HL-60 (cell line): ENCODE results near the gene RELL1.

Experiments
- DNase-seq, 2 experiments: peaks; one replicate each; pipeline ENCODE4 v3.0.0-alpha.2; 2010 to 2020; ENCODE audit warnings: low read depth in 1 of 2, low spot score in 1 of 2
- H3K27ac ChIP-seq: fragments of 250-450 bp; sonication (Bioruptor Pico); replicated peaks from 2 replicates; pipeline ENCODE4 v1.5.1; 2020; ENCODE audit warnings: mild to moderate bottlenecking, moderate library complexity
- H3K27me3 ChIP-seq: fragments of 250-450 bp; sonication (Bioruptor Pico); 2 replicates; pipeline ENCODE4 v1.5.1; 2021; ENCODE audit warnings: mild to moderate bottlenecking, moderate library complexity; ENCODE audit not compliant: insufficient read depth, poor library complexity, severe bottlenecking
- H3K4me3 ChIP-seq: replicated peaks from 2 replicates; pipeline ENCODE4 v1.5.1; 2011; ENCODE audit warnings: mild to moderate bottlenecking, control low read depth, low read length; ENCODE audit not compliant: insufficient read depth
- CTCF ChIP-seq: IDR thresholded peaks from one replicate; pipeline ENCODE4 v1.5.1; 2011; ENCODE audit warnings: low read length, control low read depth, inconsistent platforms; ENCODE audit not compliant: insufficient read depth
- GABPA ChIP-seq: IDR thresholded peaks from 2 replicates; pipeline ENCODE4 v1.6.1; 2012; ENCODE audit warnings: low read depth
- POLR2AphosphoS5 ChIP-seq: IDR thresholded peaks from 2 replicates; pipeline ENCODE4 v1.6.1; 2012; ENCODE audit warnings: low read depth
- REST ChIP-seq: IDR thresholded peaks from 2 replicates; pipeline ENCODE4 v1.6.1; 2012; ENCODE audit warnings: low read depth; ENCODE audit not compliant: insufficient replicate concordance
- SPI1 ChIP-seq: IDR thresholded peaks from 2 replicates; pipeline ENCODE4 v1.6.1; 2012; ENCODE audit warnings: low read depth, mild to moderate bottlenecking, borderline replicate concordance

Gene RELL1

GRCh38 chr4:37595875-37596680 lies 90.1 kb downstream of the RELL1 start:
- Histone ChIP-seq H3K27me3 (no peaks in the 10 kb centered on the region), H3K27ac (no peak overlapping the region), H3K4me3 (no peak overlapping the region)
- TF ChIP-seq CTCF (no peak), REST (no peak), GABPA (no peak), POLR2AphosphoS5 (no peak), SPI1 (no peak)
- DNase-seq = no peak

GRCh38 chr4:37594099-37594498 lies 92.1 kb downstream of the RELL1 start:
- Histone ChIP-seq H3K4me3 (no peak overlapping the region), H3K27ac (no peak overlapping the region), H3K27me3 (no peaks in the 10 kb centered on the region)
- DNase-seq = no peak
- TF ChIP-seq CTCF (no peak), SPI1 (no peak), GABPA (no peak), POLR2AphosphoS5 (no peak), REST (no peak)

- Histone ChIP-seq H3K27ac (no peak overlapping the region), H3K27me3 (no peaks in the 10 kb centered on the region), H3K4me3 (no peak overlapping the region)
- DNase-seq = no peak
- TF ChIP-seq POLR2AphosphoS5 = no peak
- TF ChIP-seq GABPA = no peak
- TF ChIP-seq SPI1 = no peak
- no peak for TF ChIP-seq REST
- no peak for TF ChIP-seq CTCF
Measured at GRCh38 chr4:37591349-37591748, 94.8 kb downstream of the RELL1 start.
